Panc1 (cell line): ENCODE data around the gene ZNF497. TPM values are rescaled to one million over a fixed set of nuclear protein-coding genes. Genes with fewer than 3 reads are reported as not detected.
A peak's percentile ranks its signal among the peaks of the same experiment; 100 is the strongest.

Experiments
- ATAC-seq: fragments of 200-7000 bp; cut with Tn5 transposase; 2 replicates; pipeline ENCODE4 v1.9.1; 2020; ENCODE audit warnings: mild to moderate bottlenecking, moderate library complexity
- BruUV-seq: library from RNA; stranded (reverse); fragments of 400-500 nt; replicated peaks from 2 replicates; lab custom pipeline; 2021; lab: Mats Ljungman, UMichigan
- CTCF ChIA-PET: fragments of 300-600 bp; sonication (Branson Sonifier 250); formaldehyde crosslinking; loops from one replicate; lab custom pipeline; 2022; ENCODE audit warnings: antibody characterized with exemption; lab: Charles Lee
- POLR2A ChIA-PET: fragments of 300-600 bp; sonication (Branson Sonifier 250); formaldehyde crosslinking; loops from one replicate; lab custom pipeline; 2022; ENCODE audit warnings: antibody characterized with exemption; lab: Charles Lee
- DNase-seq: peaks from one replicate; pipeline ENCODE4 v3.0.0-alpha.2; 2010; ENCODE audit warnings: low read depth, low spot score
- H3K27ac ChIP-seq: 2 replicates; pipeline ENCODE4 v1.5.1; 2011; ENCODE audit warnings: mild to moderate bottlenecking, low read length, inconsistent platforms
- H3K27me3 ChIP-seq: fragments of 200-500 bp; sonication (Bioruptor generic); 2 replicates; pipeline ENCODE4 v1.6.0; 2014; ENCODE audit warnings: low read length, inconsistent platforms; ENCODE audit not compliant: control insufficient read depth, insufficient read depth
- H3K36me3 ChIP-seq: fragments of 200-500 bp; sonication (Bioruptor generic); 2 replicates; pipeline ENCODE4 v1.5.1; 2014; ENCODE audit warnings: inconsistent platforms, mild to moderate bottlenecking, low read length, moderate library complexity; ENCODE audit not compliant: control insufficient read depth, insufficient read depth
- H3K4me1 ChIP-seq: 2 replicates; pipeline ENCODE4 v1.5.1; 2011; ENCODE audit warnings: inconsistent platforms, mild to moderate bottlenecking, low read length, moderate library complexity; ENCODE audit not compliant: control insufficient read depth, insufficient read depth
- H3K4me3 ChIP-seq, 2 experiments: 2 replicates each; pipeline ENCODE4 v1.5.1; 2011 to 2012; ENCODE audit warnings: low read depth in 2 of 2, low read length in 2 of 2, mild to moderate bottlenecking in 2 of 2, inconsistent platforms in 1 of 2, moderate library complexity in 1 of 2
- H3K9me3 ChIP-seq: fragments of 200-500 bp; sonication (Bioruptor generic); 2 replicates; pipeline ENCODE4 v1.5.1; 2014; ENCODE audit warnings: low read depth, mild to moderate bottlenecking, inconsistent platforms, low read length, moderate library complexity; ENCODE audit not compliant: control insufficient read depth, insufficient read depth
- CTCF ChIP-seq: fragments of 450-650 bp; IDR thresholded peaks from 2 replicates; pipeline ENCODE4 v1.5.1; 2017; ENCODE audit warnings: mild to moderate bottlenecking
- POLR2AphosphoS5 ChIP-seq: IDR thresholded peaks from 2 replicates; pipeline ENCODE4 v1.6.1; 2012; ENCODE audit warnings: mild to moderate bottlenecking, low read depth, low read length, moderate library complexity
- REST ChIP-seq, 2 experiments: IDR thresholded peaks; 2 replicates each; pipeline ENCODE4 v1.6.1; 2011 to 2012; ENCODE audit warnings: low read depth in 2 of 2, control low read depth in 1 of 2, low read length in 1 of 2, mild to moderate bottlenecking in 1 of 2, moderate library complexity in 1 of 2; ENCODE audit not compliant: insufficient read depth in 1 of 2
- SIN3A ChIP-seq: IDR thresholded peaks from 2 replicates; pipeline ENCODE4 v1.6.1; 2012; ENCODE audit warnings: low read depth, mild to moderate bottlenecking, low read length, moderate library complexity, borderline replicate concordance; ENCODE audit not compliant: insufficient read depth
- TCF7L2 ChIP-seq: IDR thresholded peaks from 2 replicates; pipeline ENCODE4 v1.6.1; 2011; ENCODE audit warnings: mild to moderate bottlenecking, low read depth, low read length, inconsistent platforms
- in situ Hi-C: cut with HindIII; loops from 2 replicates; pipeline ENCODE4 v1.10.0; 2016; ENCODE audit warnings: low sequenced_read_pairs, low pct_unique_long_range_greater_than_20kb
- intact Hi-C: fragments of 100-400 bp; cut with micrococcal nuclease; formaldehyde crosslinking; loops from one replicate; pipeline ENCODE4 v1.10.0; 2022; ENCODE audit not compliant: unreplicated experiment
- total RNA-seq: library from RNA; stranded (reverse); gene quantifications from one replicate; pipeline ENCODE4 v1.2.1, GENCODE V29; 2021; ENCODE audit not compliant: unreplicated experiment

The ZNF497 gene
- total RNA-seq, 1 experiment from 2014 or later: 1.9 TPM

- ChIA-PET CTCF (no interaction called here), POLR2A (interaction anchor here (0.8 kb wide), 1 partner anchor 33 kb away, joined by 4 read pairs; no protein-coding TSS in a partner anchor)
- H3K27ac ChIP-seq: no peak overlapping the region
- intact Hi-C loops (no loop called here), in situ Hi-C loops (no loop called here)
- no peaks in the 10 kb centered on the region for H3K9me3 ChIP-seq
- no TSS peak for BruUV-seq
- no peak overlapping the region for H3K4me3 ChIP-seq
- no peak for ATAC-seq
- H3K36me3 ChIP-seq: no peaks in the 10 kb centered on the region; the same call in 1 of the 2 replicates
- H3K4me1 ChIP-seq: peaks cover 23% of the 10 kb centered on the region
- TF ChIP-seq POLR2AphosphoS5 (no peak), TCF7L2 (no peak), REST (IDR thresholded peaks at IDR 0.05; ENCODE audit: insufficient read depth in 1 of 2, low read depth in 2 of 2, low read length in 1 of 2) (no peak)
- peak; percentile 75 for DNase-seq
- H3K27me3 ChIP-seq: no peaks in the 10 kb centered on the region
Measured at GRCh38 chr19:58330458-58330857, 32.1 kb downstream of the ZNF497 start.

- intact Hi-C loops (loop anchor here (5.0 kb wide), 1 partner anchor 58 kb away; the partner anchor contains the start of gene RPS5), in situ Hi-C loops (no loop called here)
- no peak for ATAC-seq
- H3K9me3 ChIP-seq: no peaks in the 10 kb centered on the region
- peaks cover 23% of the 10 kb centered on the region for H3K4me1 ChIP-seq
- H3K4me3 ChIP-seq: no peak overlapping the region
- ChIA-PET CTCF (no interaction called here), POLR2A (no interaction called here)
- H3K27me3 ChIP-seq: no peaks in the 10 kb centered on the region
- H3K36me3 ChIP-seq: no peaks in the 10 kb centered on the region; the same call in 1 of the 2 replicates
- no peak for DNase-seq
- BruUV-seq: no TSS peak
- TF ChIP-seq TCF7L2 (no peak), REST (IDR thresholded peaks at IDR 0.05; ENCODE audit: insufficient read depth in 1 of 2, low read depth in 2 of 2, low read length in 1 of 2) (no peak), POLR2AphosphoS5 (no peak), SIN3A (no peak), CTCF (no peak)
- H3K27ac ChIP-seq: no peak overlapping the region
Measured at GRCh38 chr19:58328999-58329398, 33.6 kb downstream of the ZNF497 start.
